OCI-LY3 (cell line): ENCODE data around the gene TTC22.

Experiments used
- EZH2phosphoT487 ChIP-seq: fragments of 200-600 bp; shearing (Covaris generic); IDR thresholded peaks from 2 replicates; pipeline ENCODE4 v1.6.1; 2018; ENCODE audit warnings: antibody characterized with exemption, mixed run types, low read depth
- TF ChIP-seq, protein P1 (sequence below): fragments of 200-600, 300-600 bp; sonication (generic); IDR thresholded peaks from 2 replicates; pipeline ENCODE4 v1.5.1; 2014; ENCODE audit warnings: antibody characterized with exemption, low read length, low read depth

DNA sequence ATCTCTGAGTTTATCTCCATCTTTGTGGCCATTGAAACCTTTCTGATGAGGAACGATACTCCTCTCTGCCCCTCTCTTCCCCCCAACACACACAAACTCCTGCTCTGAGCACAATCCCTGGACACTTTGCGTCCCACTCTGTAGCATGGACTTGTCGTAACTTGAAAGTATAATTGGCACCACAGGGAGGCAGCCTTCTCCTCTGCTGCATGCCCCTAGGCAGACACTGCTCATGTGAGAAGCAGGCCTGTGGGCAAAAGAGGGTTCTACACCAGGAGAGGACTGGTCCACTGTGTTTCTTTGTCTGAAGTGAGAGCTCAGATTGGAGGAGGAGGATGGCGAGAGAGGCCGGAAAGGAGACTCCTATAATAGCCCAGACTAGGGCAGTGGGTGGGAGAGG, 33.0 kb downstream of the TTC22 start:
- TF ChIP-seq, protein P1, sequence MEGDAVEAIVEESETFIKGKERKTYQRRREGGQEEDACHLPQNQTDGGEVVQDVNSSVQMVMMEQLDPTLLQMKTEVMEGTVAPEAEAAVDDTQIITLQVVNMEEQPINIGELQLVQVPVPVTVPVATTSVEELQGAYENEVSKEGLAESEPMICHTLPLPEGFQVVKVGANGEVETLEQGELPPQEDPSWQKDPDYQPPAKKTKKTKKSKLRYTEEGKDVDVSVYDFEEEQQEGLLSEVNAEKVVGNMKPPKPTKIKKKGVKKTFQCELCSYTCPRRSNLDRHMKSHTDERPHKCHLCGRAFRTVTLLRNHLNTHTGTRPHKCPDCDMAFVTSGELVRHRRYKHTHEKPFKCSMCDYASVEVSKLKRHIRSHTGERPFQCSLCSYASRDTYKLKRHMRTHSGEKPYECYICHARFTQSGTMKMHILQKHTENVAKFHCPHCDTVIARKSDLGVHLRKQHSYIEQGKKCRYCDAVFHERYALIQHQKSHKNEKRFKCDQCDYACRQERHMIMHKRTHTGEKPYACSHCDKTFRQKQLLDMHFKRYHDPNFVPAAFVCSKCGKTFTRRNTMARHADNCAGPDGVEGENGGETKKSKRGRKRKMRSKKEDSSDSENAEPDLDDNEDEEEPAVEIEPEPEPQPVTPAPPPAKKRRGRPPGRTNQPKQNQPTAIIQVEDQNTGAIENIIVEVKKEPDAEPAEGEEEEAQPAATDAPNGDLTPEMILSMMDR = peak; percentile 17; the same call in 1 of the 2 replicates
- TF ChIP-seq EZH2phosphoT487 = no peak
